Neuron (in vitro differentiated cells): ENCODE data around the gene MTCL1.

Experiments used
- H2AFZ ChIP-seq: one replicate; pipeline ENCODE4 v1.6.1; 2013; ENCODE audit warnings: low read depth, mild to moderate bottlenecking, inconsistent platforms, low read length, moderate library complexity
- H3K27me3 ChIP-seq: one replicate; pipeline ENCODE4 v1.6.1; 2013; ENCODE audit warnings: low read length; ENCODE audit not compliant: insufficient read depth
- H3K36me3 ChIP-seq: one replicate; pipeline ENCODE4 v1.6.1; 2013; ENCODE audit warnings: low read length; ENCODE audit not compliant: insufficient read depth
- H3K4me1 ChIP-seq: one replicate; pipeline ENCODE4 v1.6.1; 2013; ENCODE audit warnings: low read length; ENCODE audit not compliant: insufficient read depth
- H3K4me3 ChIP-seq: 2 replicates; pipeline ENCODE4 v1.5.1; 2013; ENCODE audit warnings: mild to moderate bottlenecking, low read length, moderate library complexity
- H3K9me3 ChIP-seq: one replicate; pipeline ENCODE4 v1.6.1; 2013; ENCODE audit warnings: low read length

MTCL1 gene

DNA sequence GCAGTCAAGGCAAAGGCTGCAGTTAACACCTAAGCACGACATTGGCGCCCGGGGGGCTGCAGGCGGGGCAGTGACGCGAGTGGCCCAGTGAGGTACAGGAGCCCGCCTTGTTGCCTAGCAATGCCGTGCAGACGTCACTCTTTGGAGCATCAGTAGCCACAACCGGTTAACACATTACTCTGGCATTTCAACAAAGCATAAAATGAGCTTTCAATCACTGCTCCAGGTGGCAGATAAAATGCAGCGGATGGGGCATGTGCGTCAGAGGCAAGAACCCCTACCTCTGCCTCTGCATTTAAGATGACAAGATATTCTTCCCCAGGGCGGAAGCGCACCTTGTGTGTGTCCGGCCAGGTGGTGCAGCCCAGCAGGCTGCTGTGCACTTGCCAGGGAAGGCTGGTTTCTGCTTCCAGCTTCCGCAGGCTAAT is 139.4 kb downstream of the MTCL1 start:
- Histone ChIP-seq H3K27me3 (no peaks in the 10 kb centered on the region), H3K36me3 (no peaks in the 10 kb centered on the region), H2AFZ (no peak overlapping the region), H3K4me1 (no peaks in the 10 kb centered on the region), H3K9me3 (no peaks in the 10 kb centered on the region), H3K4me3 (no peak overlapping the region)

GRCh38 chr18:8845506-8845905 is 140.2 kb downstream of the MTCL1 start:
- Histone ChIP-seq H3K4me3 (no peak overlapping the region), H3K9me3 (no peaks in the 10 kb centered on the region), H3K36me3 (no peaks in the 10 kb centered on the region), H2AFZ (no peak overlapping the region), H3K27me3 (no peaks in the 10 kb centered on the region), H3K4me1 (no peaks in the 10 kb centered on the region)

DNA sequence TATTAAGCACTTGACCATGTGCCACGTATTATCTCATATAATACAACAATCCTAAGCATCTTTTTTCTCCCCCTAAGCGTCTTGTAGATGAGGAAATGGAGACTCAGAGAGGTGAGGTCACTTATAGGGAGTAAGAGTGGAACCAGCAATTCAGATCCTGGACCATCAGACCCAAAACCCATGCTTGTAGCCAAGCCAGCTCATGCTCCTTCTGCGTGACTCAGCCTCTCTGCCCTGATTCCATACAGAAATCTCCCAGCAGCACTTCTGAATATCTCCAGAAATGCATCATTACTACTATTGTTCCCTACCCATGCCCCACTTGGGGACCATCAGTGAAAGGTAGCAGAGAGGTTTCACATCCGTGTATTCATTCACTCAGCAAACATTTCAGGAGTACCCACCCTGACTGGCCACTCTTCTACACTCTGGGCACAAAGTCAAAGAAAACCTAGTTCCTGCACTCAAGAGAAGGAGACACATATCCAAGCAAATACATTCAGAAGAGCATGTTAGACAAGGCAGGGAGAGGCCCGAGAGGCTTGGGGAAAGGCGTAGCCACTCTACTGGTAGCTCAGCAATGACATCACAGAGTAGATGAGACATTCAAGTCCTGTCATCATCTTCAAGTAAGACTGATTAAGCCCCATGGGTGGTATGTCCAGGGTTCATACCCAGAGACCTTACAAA is 141.9 kb downstream of the MTCL1 start:
- no peaks in the 10 kb centered on the region for H3K9me3 ChIP-seq
- H3K27me3 ChIP-seq, result no peaks in the 10 kb centered on the region
- no peak overlapping the region for H2AFZ ChIP-seq
- H3K4me1 ChIP-seq, result no peaks in the 10 kb centered on the region
- no peak overlapping the region for H3K4me3 ChIP-seq
- no peaks in the 10 kb centered on the region for H3K36me3 ChIP-seq

DNA sequence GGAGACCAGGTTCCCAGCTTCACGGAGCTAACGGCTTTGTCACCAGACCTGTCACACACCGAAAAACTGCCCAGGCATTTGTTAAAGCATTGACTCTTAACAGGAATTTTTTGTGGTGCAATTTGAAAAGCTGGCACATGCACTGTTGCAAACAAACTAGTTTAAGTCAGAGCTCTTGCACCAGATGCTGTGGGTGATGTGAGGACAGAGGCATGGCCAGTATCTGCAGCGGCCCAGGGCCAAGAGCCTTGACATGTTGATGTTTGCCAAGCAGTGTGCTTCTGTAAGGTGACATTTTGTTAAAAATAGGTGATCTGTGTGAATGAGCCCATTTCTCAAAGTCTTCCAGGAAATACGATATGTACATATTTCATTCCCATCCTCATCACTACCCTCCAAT is 142.5 kb downstream of the MTCL1 start:
- no peak overlapping the region for H2AFZ ChIP-seq
- H3K4me1 ChIP-seq, result no peaks in the 10 kb centered on the region
- no peaks in the 10 kb centered on the region for H3K36me3 ChIP-seq
- no peaks in the 10 kb centered on the region for H3K9me3 ChIP-seq
- no peaks in the 10 kb centered on the region for H3K27me3 ChIP-seq
- no peak overlapping the region for H3K4me3 ChIP-seq

GRCh38 chr18:8848541-8848940 is 143.2 kb downstream of the MTCL1 start:
- Histone ChIP-seq H3K9me3 (no peaks in the 10 kb centered on the region), H3K36me3 (no peaks in the 10 kb centered on the region), H3K4me3 (no peak overlapping the region), H2AFZ (no peak overlapping the region), H3K4me1 (no peaks in the 10 kb centered on the region), H3K27me3 (no peaks in the 10 kb centered on the region)

- Histone ChIP-seq H3K9me3 (no peaks in the 10 kb centered on the region), H2AFZ (no peak overlapping the region), H3K4me3 (no peak overlapping the region), H3K4me1 (peaks cover 9% of the 10 kb centered on the region), H3K27me3 (no peaks in the 10 kb centered on the region), H3K36me3 (no peaks in the 10 kb centered on the region)
Measured at GRCh38 chr18:8849696-8850095, 144.3 kb downstream of the MTCL1 start.

DNA sequence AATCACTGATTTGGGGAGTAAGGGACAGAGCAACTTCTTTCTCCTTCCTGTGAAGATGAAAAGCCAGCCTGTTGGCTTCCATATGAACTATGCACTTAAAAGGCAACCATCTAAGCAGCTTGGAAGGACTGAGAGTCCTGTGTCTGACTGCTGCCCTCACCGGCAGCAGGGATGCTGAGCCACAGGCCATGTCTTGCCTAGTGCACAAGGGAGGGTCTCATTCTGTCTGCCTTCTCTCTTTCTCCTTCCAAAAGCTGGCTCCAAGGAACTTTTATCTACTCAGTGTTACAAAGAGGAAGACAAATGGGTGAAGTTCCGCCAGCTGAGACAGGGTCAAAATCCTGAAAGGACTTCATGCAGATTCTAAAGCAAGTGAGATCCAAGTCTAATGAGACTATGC is 146.3 kb downstream of the MTCL1 start:
- no peaks in the 10 kb centered on the region for H3K27me3 ChIP-seq
- no peak overlapping the region for H2AFZ ChIP-seq
- H3K9me3 ChIP-seq, result no peaks in the 10 kb centered on the region
- no peaks in the 10 kb centered on the region for H3K36me3 ChIP-seq
- peaks cover 19% of the 10 kb centered on the region for H3K4me1 ChIP-seq
- H3K4me3 ChIP-seq, result no peak overlapping the region

DNA sequence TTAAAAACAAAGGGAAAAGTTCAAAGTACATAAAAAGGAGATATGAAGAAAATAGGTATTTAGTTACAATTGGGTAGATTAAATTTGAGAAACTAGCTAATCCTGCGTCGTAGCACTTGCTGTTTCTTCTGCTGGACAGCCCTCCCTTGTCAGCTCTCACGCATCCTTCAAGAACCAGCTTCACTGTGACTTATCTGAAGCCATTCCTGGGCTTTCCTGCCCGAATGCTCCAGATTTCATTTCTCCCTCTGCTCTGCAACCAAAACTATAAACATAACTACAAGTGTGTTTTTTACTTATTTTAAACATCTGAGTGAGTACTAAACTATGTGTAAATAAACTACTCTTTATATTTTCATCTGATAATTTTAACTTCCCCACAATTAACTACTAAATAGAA is 149.2 kb downstream of the MTCL1 start:
- H3K4me3 ChIP-seq, result no peak overlapping the region
- peak overlapping the region; percentile 30 for H2AFZ ChIP-seq
- no peaks in the 10 kb centered on the region for H3K36me3 ChIP-seq
- no peaks in the 10 kb centered on the region for H3K9me3 ChIP-seq
- H3K27me3 ChIP-seq, result no peaks in the 10 kb centered on the region
- H3K4me1 ChIP-seq, result peaks cover 19% of the 10 kb centered on the region

- H3K36me3 ChIP-seq, result no peaks in the 10 kb centered on the region
- no peaks in the 10 kb centered on the region for H3K27me3 ChIP-seq
- peak overlapping the region; percentile 30 for H2AFZ ChIP-seq
- peaks cover 19% of the 10 kb centered on the region for H3K4me1 ChIP-seq
- no peaks in the 10 kb centered on the region for H3K9me3 ChIP-seq
- no peak overlapping the region for H3K4me3 ChIP-seq
Measured at GRCh38 chr18:8854962-8855361, 149.6 kb downstream of the MTCL1 start.

- Histone ChIP-seq H3K9me3 (no peaks in the 10 kb centered on the region), H2AFZ (peak overlapping the region; percentile 5), H3K27me3 (no peaks in the 10 kb centered on the region), H3K36me3 (no peaks in the 10 kb centered on the region), H3K4me3 (no peak overlapping the region), H3K4me1 (peaks cover 28% of the 10 kb centered on the region)
Measured at GRCh38 chr18:8856212-8856611, 150.9 kb downstream of the MTCL1 start.

- no peak overlapping the region for H3K4me3 ChIP-seq
- H3K4me1 ChIP-seq, result peaks cover 28% of the 10 kb centered on the region
- H3K27me3 ChIP-seq, result no peaks in the 10 kb centered on the region
Measured at GRCh38 chr18:8856769-8857393, 151.5 kb downstream of the MTCL1 start.

DNA sequence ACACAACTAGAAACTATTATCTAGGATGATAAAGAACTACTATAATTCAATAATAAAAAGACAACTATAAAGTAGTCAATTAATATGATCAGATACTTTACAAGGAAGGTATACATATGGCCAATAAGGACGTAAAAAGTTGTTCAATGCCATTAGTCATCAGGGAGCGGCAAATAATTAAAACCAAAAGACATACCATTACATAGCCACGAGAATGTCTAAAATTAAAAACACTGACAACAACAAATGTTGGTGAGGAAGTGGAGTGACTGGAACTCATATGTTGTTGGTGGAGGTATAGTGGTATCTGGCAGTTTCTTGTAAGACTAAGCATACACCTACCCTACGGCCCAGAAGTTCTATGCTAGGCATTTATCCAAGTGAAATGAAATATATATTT is 152.4 kb downstream of the MTCL1 start:
- no peak overlapping the region for H2AFZ ChIP-seq
- H3K4me1 ChIP-seq, result peaks cover 28% of the 10 kb centered on the region
- no peaks in the 10 kb centered on the region for H3K9me3 ChIP-seq
- H3K27me3 ChIP-seq, result no peaks in the 10 kb centered on the region
- no peaks in the 10 kb centered on the region for H3K36me3 ChIP-seq
- H3K4me3 ChIP-seq, result no peak overlapping the region

More at GRCh38 chr18:8856769-8857393, 151.5 kb downstream of the MTCL1 start:
- H3K36me3 ChIP-seq, result no peaks in the 10 kb centered on the region
- H3K9me3 ChIP-seq, result no peaks in the 10 kb centered on the region
- H2AFZ ChIP-seq, result no peak overlapping the region

- Histone ChIP-seq H3K9me3 (no peaks in the 10 kb centered on the region), H3K4me1 (peaks cover 26% of the 10 kb centered on the region), H3K4me3 (no peak overlapping the region), H3K36me3 (no peaks in the 10 kb centered on the region), H3K27me3 (no peaks in the 10 kb centered on the region), H2AFZ (no peak overlapping the region)
Measured at GRCh38 chr18:8858888-8859511, 153.6 kb downstream of the MTCL1 start.
